Cardiac fibroblast (primary cell): Measurements from ENCODE around the gene ZFTA.

Experiments used
- DNase-seq, 2 donors: peaks; one replicate each; pipeline versions ENCODE4 v3.0.0 to v3.0.0-alpha.2; 2010; ENCODE audit warnings: low read depth in 2 of 2
- H3K4me3 ChIP-seq, 2 donors: replicated peaks in 1 of 2; 1 replicate in 1 of 2; 2 replicates in 1 of 2; pipeline ENCODE4 v1.5.1; 2011; ENCODE audit warnings: low read depth in 2 of 2, low read length in 2 of 2, mild to moderate bottlenecking in 2 of 2, moderate library complexity in 1 of 2
- TF ChIP-seq, protein P1 (sequence below): IDR thresholded peaks from one replicate; pipeline ENCODE4 v1.5.1; 2011; ENCODE audit warnings: low read depth, mild to moderate bottlenecking, low read length, inconsistent platforms

Gene ZFTA

GRCh38 chr11:63768237-63769041, at the start of gene ZFTA:
Gene ZFTA (minus strand): TSS chr11:63768775. CDS start chr11:63768622, 153 bp downstream.
- TF ChIP-seq, protein P1, sequence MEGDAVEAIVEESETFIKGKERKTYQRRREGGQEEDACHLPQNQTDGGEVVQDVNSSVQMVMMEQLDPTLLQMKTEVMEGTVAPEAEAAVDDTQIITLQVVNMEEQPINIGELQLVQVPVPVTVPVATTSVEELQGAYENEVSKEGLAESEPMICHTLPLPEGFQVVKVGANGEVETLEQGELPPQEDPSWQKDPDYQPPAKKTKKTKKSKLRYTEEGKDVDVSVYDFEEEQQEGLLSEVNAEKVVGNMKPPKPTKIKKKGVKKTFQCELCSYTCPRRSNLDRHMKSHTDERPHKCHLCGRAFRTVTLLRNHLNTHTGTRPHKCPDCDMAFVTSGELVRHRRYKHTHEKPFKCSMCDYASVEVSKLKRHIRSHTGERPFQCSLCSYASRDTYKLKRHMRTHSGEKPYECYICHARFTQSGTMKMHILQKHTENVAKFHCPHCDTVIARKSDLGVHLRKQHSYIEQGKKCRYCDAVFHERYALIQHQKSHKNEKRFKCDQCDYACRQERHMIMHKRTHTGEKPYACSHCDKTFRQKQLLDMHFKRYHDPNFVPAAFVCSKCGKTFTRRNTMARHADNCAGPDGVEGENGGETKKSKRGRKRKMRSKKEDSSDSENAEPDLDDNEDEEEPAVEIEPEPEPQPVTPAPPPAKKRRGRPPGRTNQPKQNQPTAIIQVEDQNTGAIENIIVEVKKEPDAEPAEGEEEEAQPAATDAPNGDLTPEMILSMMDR = peak; percentile 24
- H3K4me3 ChIP-seq = peak within 1 kb of the TSS; percentile 77 to 78
- DNase-seq = peak; percentile 62 to 70

- DNase-seq = no peak
- TF ChIP-seq, protein P1 = no peak
- H3K4me3 ChIP-seq = no peak overlapping the region
Observed at GRCh38 chr11:63817758-63818498, 49.4 kb upstream of the ZFTA start.

DNA sequence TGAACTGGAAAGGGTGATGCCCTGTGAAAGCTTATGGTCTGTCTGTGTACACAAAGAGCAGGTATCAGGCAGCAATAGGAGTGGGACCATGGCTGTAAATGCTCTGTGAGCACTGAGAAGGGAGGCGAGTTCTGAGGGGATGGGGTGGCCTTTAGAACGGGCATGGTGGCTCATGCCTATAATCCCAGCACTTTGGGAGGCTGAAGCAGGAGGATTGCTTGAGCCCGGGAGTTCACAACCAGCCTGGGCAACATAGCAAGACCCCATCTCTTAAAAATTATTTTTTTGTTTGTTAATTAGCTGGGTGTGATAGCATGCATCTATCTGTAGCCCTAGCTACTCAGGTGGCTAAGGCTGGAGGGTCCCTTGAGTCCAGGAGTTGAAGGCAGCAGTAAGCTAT, 48.2 kb upstream of the ZFTA start:
- H3K4me3 ChIP-seq = no peak overlapping the region
- DNase-seq = no peak
- TF ChIP-seq, protein P1 = no peak

GRCh38 chr11:63816166-63816565, 47.6 kb upstream of the ZFTA start:
- no peak overlapping the region for H3K4me3 ChIP-seq
- TF ChIP-seq, protein P1 = no peak
- no peak for DNase-seq

- TF ChIP-seq, protein P1 = no peak
- peak in 1 of 2 donors; percentile 13 for DNase-seq
- H3K4me3 ChIP-seq = peak overlapping the region; percentile 91 to 97
Observed at GRCh38 chr11:63814383-63814736, 45.8 kb upstream of the ZFTA start.

- DNase-seq = peak; percentile 40 to 61
- peak overlapping the region; percentile 91 to 97 for H3K4me3 ChIP-seq
- TF ChIP-seq, protein P1 = no peak
Observed at GRCh38 chr11:63813563-63814382, 45.2 kb upstream of the ZFTA start.
